IMR-90 (cell line): ENCODE results near the gene ATP2A3. TPM values are rescaled to one million over a fixed set of nuclear protein-coding genes. Genes with fewer than 3 reads are reported as not detected.

Experiments used
- ATAC-seq: fragments of 200-7000 bp; cut with Tn5 transposase; 2 replicates; pipeline ENCODE4 v1.9.1; 2020; ENCODE audit warnings: low read depth, mild to moderate bottlenecking, moderate library complexity
- BruUV-seq: library from RNA; stranded (reverse); fragments of 400-500 nt; replicated peaks from 2 replicates; lab custom pipeline; 2021; lab: Mats Ljungman, UMichigan
- CTCF ChIA-PET: fragments of 300-600 bp; formaldehyde crosslinking; extraction: SDS; loops from one replicate; lab custom pipeline; 2021; ENCODE audit warnings: antibody characterized with exemption; lab: Yijun Ruan, JAX
- POLR2A ChIA-PET: fragments of 300-600 bp; sonication (Branson Sonifier 250); formaldehyde crosslinking; loops from one replicate; lab custom pipeline; 2022; ENCODE audit warnings: antibody characterized with exemption; ENCODE audit not compliant: unreplicated experiment; lab: Charles Lee
- DNase-seq: peaks from one replicate; pipeline ENCODE4 v3.0.0; 2013
- H2AFZ ChIP-seq: replicated peaks from 2 replicates; pipeline ENCODE3; 2013; ENCODE audit warnings: low read length, mild to moderate bottlenecking; ENCODE audit not compliant: poor library complexity
- H2AK5ac ChIP-seq: 2 replicates; pipeline ENCODE4 v1.6.1; 2013; ENCODE audit warnings: low read depth, low read length, inconsistent platforms
- H2AK9ac ChIP-seq: replicated peaks from 2 replicates; pipeline ENCODE3; 2013; ENCODE audit warnings: mild to moderate bottlenecking, low read depth, low read length, moderate library complexity; ENCODE audit not compliant: poor library complexity
- H2BK120ac ChIP-seq: 2 replicates; pipeline ENCODE4 v1.6.1; 2013; ENCODE audit warnings: low read depth, low read length, inconsistent platforms
- H2BK15ac ChIP-seq: 3 replicates; pipeline ENCODE4 v1.6.1; 2013; ENCODE audit warnings: low read depth, low read length, inconsistent platforms
- H2BK20ac ChIP-seq: 2 replicates; pipeline ENCODE4 v1.6.1; 2013; ENCODE audit warnings: low read depth, mild to moderate bottlenecking, inconsistent platforms, low read length, moderate library complexity
- H2BK5ac ChIP-seq: 2 replicates; pipeline ENCODE4 v1.6.1; 2013; ENCODE audit warnings: mild to moderate bottlenecking, low read depth, low read length, inconsistent platforms; ENCODE audit not compliant: poor library complexity, severe bottlenecking
- H3K14ac ChIP-seq: replicated peaks from 2 replicates; pipeline ENCODE4 v1.6.1; 2013; ENCODE audit warnings: low read depth, low read length, inconsistent platforms
- H3K18ac ChIP-seq: 2 replicates; pipeline ENCODE4 v1.6.1; 2013; ENCODE audit warnings: low read depth, low read length, control low read depth
- H3K23ac ChIP-seq: 2 replicates; pipeline ENCODE4 v1.6.1; 2013; ENCODE audit warnings: low read depth, low read length, inconsistent platforms
- H3K27ac ChIP-seq: 2 replicates; pipeline ENCODE4 v1.5.1; 2013; ENCODE audit warnings: mild to moderate bottlenecking, control low read depth, low read length; ENCODE audit not compliant: insufficient read depth
- H3K27me3 ChIP-seq: 2 replicates; pipeline ENCODE4 v1.6.1; 2013; ENCODE audit warnings: low read length; ENCODE audit not compliant: control insufficient read depth, insufficient read depth
- H3K36me3 ChIP-seq: 2 replicates; pipeline ENCODE4 v1.6.1; 2013; ENCODE audit warnings: low read length, mixed read lengths; ENCODE audit not compliant: control insufficient read depth, insufficient read depth
- H3K4ac ChIP-seq: 2 replicates; pipeline ENCODE4 v1.6.1; 2013; ENCODE audit warnings: low read depth, low read length, inconsistent platforms
- H3K4me1 ChIP-seq: 2 replicates; pipeline ENCODE4 v1.6.1; 2013; ENCODE audit warnings: low read length, mixed read lengths; ENCODE audit not compliant: control insufficient read depth, insufficient read depth
- H3K4me2 ChIP-seq: 2 replicates; pipeline ENCODE4 v1.6.1; 2013; ENCODE audit warnings: low read depth, mild to moderate bottlenecking, control low read depth, low read length, moderate library complexity
- H3K4me3 ChIP-seq: 2 replicates; pipeline ENCODE4 v1.5.1; 2013; ENCODE audit warnings: low read depth, mild to moderate bottlenecking, control low read depth, low read length, moderate library complexity; ENCODE audit not compliant: insufficient read depth
- H3K56ac ChIP-seq: 2 replicates; pipeline ENCODE4 v1.6.1; 2013; ENCODE audit warnings: low read length, inconsistent platforms; ENCODE audit not compliant: insufficient read depth; ENCODE audit errors: extremely low read depth
- H3K79me1 ChIP-seq, 2 experiments: 2 replicates each; pipeline ENCODE4 v1.6.1; 2013; ENCODE audit warnings: low read length in 2 of 2, inconsistent platforms in 1 of 2, low read depth in 1 of 2
- H3K9ac ChIP-seq: 2 replicates; pipeline ENCODE4 v1.6.1; 2013; ENCODE audit warnings: low read depth, low read length, control low read depth
- H3K9me1 ChIP-seq: 2 replicates; pipeline ENCODE4 v1.6.1; 2013; ENCODE audit warnings: low read length, inconsistent platforms; ENCODE audit not compliant: insufficient read depth
- H3K9me3 ChIP-seq: 2 replicates; pipeline ENCODE4 v1.6.1; 2013; ENCODE audit warnings: low read length; ENCODE audit not compliant: control insufficient read depth, insufficient read depth
- H4K20me1 ChIP-seq: 2 replicates; pipeline ENCODE4 v1.6.1; 2013; ENCODE audit warnings: low read length, inconsistent platforms; ENCODE audit not compliant: insufficient read depth
- H4K5ac ChIP-seq: 2 replicates; pipeline ENCODE4 v1.6.1; 2013; ENCODE audit warnings: mild to moderate bottlenecking, low read depth, low read length, control low read depth
- H4K8ac ChIP-seq, 2 experiments: 2 replicates each; pipeline ENCODE4 v1.6.1; 2013; ENCODE audit warnings: low read depth in 2 of 2, low read length in 2 of 2, control low read depth in 1 of 2, inconsistent platforms in 1 of 2
- H4K91ac ChIP-seq: 2 replicates; pipeline ENCODE4 v1.6.1; 2013; ENCODE audit warnings: low read depth, low read length, inconsistent platforms; ENCODE audit not compliant: insufficient read depth
- BHLHE40 ChIP-seq: fragments of 150-350 bp; IDR thresholded peaks from 2 replicates; pipeline ENCODE4 v1.6.1; 2016; ENCODE audit warnings: mild to moderate bottlenecking, low read depth, low read length
- CEBPB ChIP-seq: IDR thresholded peaks from 2 replicates; pipeline ENCODE4 v1.6.1; 2012; ENCODE audit warnings: low read depth, low read length, improper control_type of control experiment
- CHD1 ChIP-seq: IDR thresholded peaks from 2 replicates; pipeline ENCODE4 v1.6.1; 2012; ENCODE audit warnings: low read depth, low read length, improper control_type of control experiment
- FOS ChIP-seq: fragments of 150-350 bp; IDR thresholded peaks from 2 replicates; pipeline ENCODE4 v1.6.1; 2016; ENCODE audit warnings: low read depth, low read length
- MAFK ChIP-seq: IDR thresholded peaks from 2 replicates; pipeline ENCODE4 v1.6.1; 2012; ENCODE audit warnings: low read depth, low read length, improper control_type of control experiment
- MAZ ChIP-seq: IDR thresholded peaks from 2 replicates; pipeline ENCODE4 v1.6.1; 2012; ENCODE audit warnings: low read depth, mild to moderate bottlenecking, low read length, improper control_type of control experiment, moderate library complexity, borderline replicate concordance
- MXI1 ChIP-seq: IDR thresholded peaks from 2 replicates; pipeline ENCODE4 v1.6.1; 2012; ENCODE audit warnings: low read depth, mild to moderate bottlenecking, low read length, moderate library complexity, borderline replicate concordance
- NFE2L2 ChIP-seq: fragments of 150-350 bp; IDR thresholded peaks from 2 replicates; pipeline ENCODE4 v1.6.1; 2016; ENCODE audit warnings: low read depth, mild to moderate bottlenecking, low read length
- POLR2A ChIP-seq: IDR thresholded peaks from 2 replicates; pipeline ENCODE4 v1.6.1; 2012; ENCODE audit warnings: mild to moderate bottlenecking, low read depth, low read length
- RAD21 ChIP-seq: IDR thresholded peaks from 2 replicates; pipeline ENCODE4 v1.6.1; 2012; ENCODE audit warnings: low read length, improper control_type of control experiment
- RCOR1 ChIP-seq: IDR thresholded peaks from 2 replicates; pipeline ENCODE4 v1.6.1; 2012; ENCODE audit warnings: mild to moderate bottlenecking, low read length, improper control_type of control experiment; ENCODE audit not compliant: insufficient replicate concordance
- RFX5 ChIP-seq: IDR thresholded peaks from 2 replicates; pipeline ENCODE4 v1.8.0; 2012; ENCODE audit warnings: low read depth, mild to moderate bottlenecking, low read length, moderate library complexity
- SMC3 ChIP-seq: fragments of 150-350 bp; IDR thresholded peaks from 2 replicates; pipeline ENCODE4 v1.6.1; 2016; ENCODE audit warnings: low read depth, mild to moderate bottlenecking, antibody characterized with exemption, low read length, moderate library complexity
- WGBS, 2 experiments: methylation state at CpG; one replicate each; pipeline versions ENCODE4 v1.1.5 to v1.1.7; 2013; ENCODE audit warnings: missing lambda C conversion rate in 2 of 2; ENCODE audit not compliant: insufficient read length in 1 of 2; ENCODE audit errors: extremely low coverage in 2 of 2; 5-methylcytosine and 5-hydroxymethylcytosine counted together
- dilution Hi-C: fragments of 300-500 bp; cut with HindIII; formaldehyde crosslinking; loops from one replicate; pipeline ENCODE4 v1.14.3; 2018; ENCODE audit warnings: low sequenced_read_pairs; ENCODE audit not compliant: unreplicated experiment
- in situ Hi-C: fragments of 300-500 bp; cut with MboI; formaldehyde crosslinking; loops from 3 replicates; pipeline ENCODE4 v1.14.3; 2019; ENCODE audit warnings: low sequenced_read_pairs, inconsistent platforms, mixed read lengths
- intact Hi-C: fragments of 100-400 bp; cut with micrococcal nuclease; formaldehyde crosslinking; loops from 2 replicates; pipeline ENCODE4 v1.10.0; 2022
- polyA plus RNA-seq, 3 experiments: library from polyadenylated mRNA; depleted of rRNA; stranded (reverse); fragments of >200 nt; gene quantifications; 2 replicates each; pipeline ENCODE4 v1.2.3, GENCODE V29; 2012; ENCODE audit warnings: low replicate concordance in 1 of 3
- total RNA-seq: library from RNA; depleted of rRNA; stranded (reverse); fragments of >200 nt; gene quantifications from 2 replicates; pipeline ENCODE4 v1.2.3, GENCODE V29; 2012
- TF ChIP-seq, protein P1 (sequence below): fragments of 150-350 bp; IDR thresholded peaks from 2 replicates; pipeline ENCODE4 v1.6.1; 2016; ENCODE audit warnings: low read depth, mild to moderate bottlenecking, low read length, moderate library complexity, borderline replicate concordance
- TF ChIP-seq, protein P2 (sequence below): conservative IDR thresholded peaks from 2 replicates; pipeline ENCODE4 v1.5.1; 2012; ENCODE audit warnings: mild to moderate bottlenecking, low read depth, low read length, improper control_type of control experiment
- TF ChIP-seq, protein P3 (sequence below): fragments of 150-350 bp; IDR thresholded peaks from 2 replicates; pipeline ENCODE4 v1.6.1; 2017; ENCODE audit warnings: mild to moderate bottlenecking, antibody characterized with exemption, low read length, low read depth

ATP2A3 gene
- total and polyA plus RNA-seq, 2 of the 4 experiments (the other 2 are of a cell fraction) = 0.18 to 0.63 TPM

GRCh38 chr17:3972281-3972731, 8.1 kb upstream of the ATP2A3 start:
- H3K18ac ChIP-seq = no peak overlapping the region
- H3K9me3 ChIP-seq = peaks cover 9% of the 10 kb centered on the region
- H4K20me1 ChIP-seq = no peaks in the 10 kb centered on the region
- no peak overlapping the region for H3K4ac ChIP-seq
- peaks cover 31% of the 10 kb centered on the region for H3K27me3 ChIP-seq
- 52% methylated on average over 6 of the region's 15 CpGs; no CpG with 5 or more reads in 1 of the 2 experiments for WGBS, 2 experiments
- no peak for TF ChIP-seq MAFK
- no peak for TF ChIP-seq FOS
- TF ChIP-seq POLR2A = no peak
- TF ChIP-seq MXI1 = no peak
- no peak for TF ChIP-seq BHLHE40
- TF ChIP-seq NFE2L2 = no peak
- TF ChIP-seq, protein P1, sequence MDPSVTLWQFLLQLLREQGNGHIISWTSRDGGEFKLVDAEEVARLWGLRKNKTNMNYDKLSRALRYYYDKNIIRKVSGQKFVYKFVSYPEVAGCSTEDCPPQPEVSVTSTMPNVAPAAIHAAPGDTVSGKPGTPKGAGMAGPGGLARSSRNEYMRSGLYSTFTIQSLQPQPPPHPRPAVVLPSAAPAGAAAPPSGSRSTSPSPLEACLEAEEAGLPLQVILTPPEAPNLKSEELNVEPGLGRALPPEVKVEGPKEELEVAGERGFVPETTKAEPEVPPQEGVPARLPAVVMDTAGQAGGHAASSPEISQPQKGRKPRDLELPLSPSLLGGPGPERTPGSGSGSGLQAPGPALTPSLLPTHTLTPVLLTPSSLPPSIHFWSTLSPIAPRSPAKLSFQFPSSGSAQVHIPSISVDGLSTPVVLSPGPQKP = no peak
- no peak for TF ChIP-seq CEBPB
- TF ChIP-seq CHD1 = no peak
- TF ChIP-seq, protein P2, sequence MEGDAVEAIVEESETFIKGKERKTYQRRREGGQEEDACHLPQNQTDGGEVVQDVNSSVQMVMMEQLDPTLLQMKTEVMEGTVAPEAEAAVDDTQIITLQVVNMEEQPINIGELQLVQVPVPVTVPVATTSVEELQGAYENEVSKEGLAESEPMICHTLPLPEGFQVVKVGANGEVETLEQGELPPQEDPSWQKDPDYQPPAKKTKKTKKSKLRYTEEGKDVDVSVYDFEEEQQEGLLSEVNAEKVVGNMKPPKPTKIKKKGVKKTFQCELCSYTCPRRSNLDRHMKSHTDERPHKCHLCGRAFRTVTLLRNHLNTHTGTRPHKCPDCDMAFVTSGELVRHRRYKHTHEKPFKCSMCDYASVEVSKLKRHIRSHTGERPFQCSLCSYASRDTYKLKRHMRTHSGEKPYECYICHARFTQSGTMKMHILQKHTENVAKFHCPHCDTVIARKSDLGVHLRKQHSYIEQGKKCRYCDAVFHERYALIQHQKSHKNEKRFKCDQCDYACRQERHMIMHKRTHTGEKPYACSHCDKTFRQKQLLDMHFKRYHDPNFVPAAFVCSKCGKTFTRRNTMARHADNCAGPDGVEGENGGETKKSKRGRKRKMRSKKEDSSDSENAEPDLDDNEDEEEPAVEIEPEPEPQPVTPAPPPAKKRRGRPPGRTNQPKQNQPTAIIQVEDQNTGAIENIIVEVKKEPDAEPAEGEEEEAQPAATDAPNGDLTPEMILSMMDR = no peak
- TF ChIP-seq RCOR1 = no peak
- no peak for TF ChIP-seq MAZ
- no peak for TF ChIP-seq RFX5
- no peak for TF ChIP-seq SMC3
- TF ChIP-seq RAD21 = no peak
- TF ChIP-seq, protein P3, sequence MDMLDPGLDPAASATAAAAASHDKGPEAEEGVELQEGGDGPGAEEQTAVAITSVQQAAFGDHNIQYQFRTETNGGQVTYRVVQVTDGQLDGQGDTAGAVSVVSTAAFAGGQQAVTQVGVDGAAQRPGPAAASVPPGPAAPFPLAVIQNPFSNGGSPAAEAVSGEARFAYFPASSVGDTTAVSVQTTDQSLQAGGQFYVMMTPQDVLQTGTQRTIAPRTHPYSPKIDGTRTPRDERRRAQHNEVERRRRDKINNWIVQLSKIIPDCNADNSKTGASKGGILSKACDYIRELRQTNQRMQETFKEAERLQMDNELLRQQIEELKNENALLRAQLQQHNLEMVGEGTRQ = no peak
- intact Hi-C loops (no loop called here), dilution Hi-C loops (no loop called here), in situ Hi-C loops (no loop called here)
- H2AFZ ChIP-seq = no peak overlapping the region
- CTCF ChIA-PET = no interaction called here
- H4K8ac ChIP-seq = no peak overlapping the region
- no TSS peak for BruUV-seq
- no peak overlapping the region for H4K5ac ChIP-seq
- no peak overlapping the region for H2BK5ac ChIP-seq
- no peak overlapping the region for H3K4me2 ChIP-seq
- no peak overlapping the region for H2BK120ac ChIP-seq
- H3K23ac ChIP-seq = no peak overlapping the region
- no peak for ATAC-seq
- H3K9ac ChIP-seq = no peak overlapping the region
- no peak overlapping the region for H2BK15ac ChIP-seq
- POLR2A ChIA-PET = no interaction called here
- H2AK9ac ChIP-seq = no peak overlapping the region
- H3K14ac ChIP-seq = no peak overlapping the region
- no peaks in the 10 kb centered on the region for H3K4me1 ChIP-seq
- no peaks in the 10 kb centered on the region for H3K79me1 ChIP-seq
- H3K27ac ChIP-seq = no peak overlapping the region
- no peaks in the 10 kb centered on the region for H3K9me1 ChIP-seq
- H3K56ac ChIP-seq = no peak overlapping the region
- H2AK5ac ChIP-seq = no peak overlapping the region
- no peaks in the 10 kb centered on the region for H3K36me3 ChIP-seq
- no peak overlapping the region for H4K91ac ChIP-seq
- no peak for DNase-seq
- no peak overlapping the region for H2BK20ac ChIP-seq
- no peak overlapping the region for H3K4me3 ChIP-seq
